ENCODE results near the gene KATNIP.

Gene KATNIP

DNA sequence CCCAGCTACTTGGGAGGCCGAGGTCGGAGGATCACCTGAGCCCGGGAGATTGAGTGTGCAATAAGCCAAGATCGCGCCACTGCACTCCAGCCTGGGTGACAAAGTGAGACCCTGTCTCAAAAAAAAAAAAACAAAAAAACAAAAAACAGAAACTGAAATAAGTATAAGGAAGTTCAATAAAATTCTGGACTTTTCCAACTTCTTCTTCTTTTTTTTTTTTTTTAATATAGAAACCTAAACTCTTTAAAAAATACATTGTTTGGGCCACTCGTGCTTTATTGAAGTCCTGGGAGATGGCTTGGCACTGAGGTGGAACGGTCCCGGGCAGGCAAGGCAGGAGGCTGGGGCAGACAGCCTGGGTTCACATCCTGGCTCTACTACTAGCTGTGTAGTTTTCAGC lies 36.8 kb downstream of the KATNIP start:
- DNase-seq, result no peak

DNA sequence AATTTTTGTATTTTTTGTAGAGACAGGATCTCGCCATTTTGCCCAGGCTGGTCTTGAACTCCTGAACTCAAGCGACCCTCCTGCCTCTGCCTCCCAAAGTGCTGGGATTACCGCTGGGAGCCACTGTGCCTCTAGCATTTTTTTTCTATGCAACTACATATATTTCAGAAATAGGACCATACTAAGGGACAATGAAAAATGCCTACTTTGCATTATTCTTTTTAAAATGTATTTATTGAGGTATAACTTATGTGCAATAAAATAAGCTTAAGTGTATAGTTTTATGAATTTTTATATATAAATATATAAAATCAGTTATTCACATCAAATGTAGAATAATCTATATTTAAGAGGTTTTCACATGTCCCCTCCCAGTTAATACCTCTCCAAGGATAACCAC lies 38.1 kb downstream of the KATNIP start:
- no peak for DNase-seq

DNA sequence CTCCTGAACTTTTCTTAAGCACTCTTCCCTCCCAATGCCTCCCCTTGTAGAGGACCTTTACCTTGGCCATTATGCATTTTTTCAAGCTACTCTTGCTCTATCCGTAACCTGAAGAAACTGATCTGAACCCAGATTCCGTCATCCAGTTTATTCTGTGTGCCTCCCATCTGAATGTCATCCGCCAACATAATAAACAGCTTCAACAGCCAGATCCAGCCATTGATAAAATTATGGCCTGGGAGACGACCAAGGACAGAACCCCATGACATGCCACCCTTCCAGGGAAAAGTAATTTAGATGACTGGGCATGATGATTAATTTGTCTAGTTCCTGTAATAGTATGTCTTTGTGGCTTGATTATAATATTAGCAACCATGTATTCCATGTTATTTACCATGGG lies 41.9 kb downstream of the KATNIP start:
- DNase-seq, result no peak

DNA sequence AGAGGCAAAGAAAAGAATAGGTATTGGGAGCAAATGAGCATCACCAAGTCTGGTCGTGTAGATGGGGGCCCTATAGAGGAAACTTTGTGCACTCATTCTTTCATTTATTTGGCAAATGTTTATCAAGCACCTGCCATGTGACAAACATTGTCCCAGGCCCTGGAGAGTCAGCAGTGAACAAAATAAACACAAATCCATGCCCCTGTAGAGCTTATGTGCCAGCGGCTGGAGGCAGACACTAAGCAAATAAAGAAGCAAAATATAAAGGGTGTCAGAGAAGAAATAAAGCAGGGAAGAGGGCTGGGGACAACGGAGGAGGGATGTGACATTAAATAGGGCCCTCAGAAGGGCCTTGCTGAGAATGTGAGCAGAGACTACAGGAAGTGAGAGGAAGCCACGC lies 45.5 kb downstream of the KATNIP start:
- no peak for DNase-seq

DNA sequence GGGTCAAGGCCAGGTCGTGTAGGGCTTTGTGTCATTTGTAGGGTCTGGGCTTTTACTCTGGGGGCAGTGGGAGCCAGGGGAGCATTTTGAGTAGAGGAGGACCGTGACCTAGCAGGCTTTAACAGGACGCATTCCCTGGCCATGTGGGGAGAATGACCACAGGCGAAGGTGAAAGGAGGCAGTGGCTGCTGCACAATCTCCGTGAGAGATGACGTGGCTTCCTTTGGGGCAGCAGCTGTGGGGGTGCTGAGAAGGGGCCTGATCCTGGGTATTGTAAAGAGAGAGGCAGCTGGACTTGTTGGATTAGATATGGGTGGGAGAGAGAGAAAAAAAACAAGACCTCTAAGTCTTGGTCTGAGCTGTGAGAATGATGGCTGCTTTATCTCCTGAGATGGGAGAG lies 46.0 kb downstream of the KATNIP start:
- DNase-seq, result no peak

DNA sequence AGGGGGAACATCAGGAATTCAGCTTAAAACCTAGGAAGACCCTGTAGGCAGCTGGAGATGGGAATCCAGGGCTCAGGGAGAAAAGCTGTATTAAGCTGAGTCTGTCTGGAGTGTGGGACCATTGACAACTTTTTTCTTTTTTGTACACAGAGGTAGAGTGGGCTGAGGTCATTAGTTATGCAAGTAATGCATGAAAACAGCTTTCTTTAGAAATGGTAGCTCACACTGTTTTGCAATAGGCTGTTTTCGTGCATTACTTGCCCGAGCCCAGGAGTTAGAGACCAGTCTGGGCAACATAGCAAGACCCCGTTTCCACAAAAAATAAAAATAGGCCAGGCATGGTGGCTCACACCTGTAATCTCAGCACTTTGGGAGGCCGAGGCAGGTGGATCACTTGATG lies 46.5 kb downstream of the KATNIP start:
- no peak for DNase-seq

DNA sequence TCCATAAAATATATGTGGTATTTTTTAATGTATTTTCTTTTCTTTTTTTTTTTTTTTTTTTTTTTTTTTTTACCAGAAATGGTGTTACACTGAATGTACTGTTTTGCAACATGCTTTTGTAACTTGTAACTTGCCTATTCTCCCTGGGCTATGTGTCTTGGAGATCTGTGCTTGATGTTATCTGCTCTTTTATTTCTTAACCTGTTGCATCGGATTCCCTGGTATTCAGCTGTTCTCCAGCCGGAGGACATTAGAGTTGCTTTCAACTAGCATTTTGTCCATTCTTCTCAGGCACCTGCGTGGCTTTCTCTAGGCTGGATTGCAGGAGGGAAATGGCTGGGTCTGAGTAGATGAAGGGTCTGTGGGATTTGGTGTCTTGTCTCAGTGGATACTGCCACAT lies 47.4 kb downstream of the KATNIP start:
- DNase-seq, result no peak

DNA sequence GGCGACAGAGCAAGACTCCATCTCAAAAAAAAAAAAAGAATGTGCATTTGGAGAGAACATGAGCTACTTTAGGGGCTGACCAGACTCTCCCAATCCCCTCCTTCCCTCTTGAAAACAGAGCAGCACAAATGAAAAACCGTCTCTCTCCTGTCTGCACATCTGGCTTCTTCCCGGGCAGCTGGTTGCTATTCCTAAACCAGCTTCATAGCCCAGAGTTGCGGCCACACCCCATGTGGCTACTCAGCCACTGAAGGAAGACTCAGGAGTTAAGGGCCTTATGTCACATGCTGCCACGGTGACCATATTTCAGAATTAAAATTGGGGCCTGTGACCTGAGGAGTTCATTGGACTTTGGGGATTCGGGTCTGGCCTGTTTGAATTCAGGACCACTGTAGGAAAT lies 48.3 kb downstream of the KATNIP start:
- no peak for DNase-seq

DNA sequence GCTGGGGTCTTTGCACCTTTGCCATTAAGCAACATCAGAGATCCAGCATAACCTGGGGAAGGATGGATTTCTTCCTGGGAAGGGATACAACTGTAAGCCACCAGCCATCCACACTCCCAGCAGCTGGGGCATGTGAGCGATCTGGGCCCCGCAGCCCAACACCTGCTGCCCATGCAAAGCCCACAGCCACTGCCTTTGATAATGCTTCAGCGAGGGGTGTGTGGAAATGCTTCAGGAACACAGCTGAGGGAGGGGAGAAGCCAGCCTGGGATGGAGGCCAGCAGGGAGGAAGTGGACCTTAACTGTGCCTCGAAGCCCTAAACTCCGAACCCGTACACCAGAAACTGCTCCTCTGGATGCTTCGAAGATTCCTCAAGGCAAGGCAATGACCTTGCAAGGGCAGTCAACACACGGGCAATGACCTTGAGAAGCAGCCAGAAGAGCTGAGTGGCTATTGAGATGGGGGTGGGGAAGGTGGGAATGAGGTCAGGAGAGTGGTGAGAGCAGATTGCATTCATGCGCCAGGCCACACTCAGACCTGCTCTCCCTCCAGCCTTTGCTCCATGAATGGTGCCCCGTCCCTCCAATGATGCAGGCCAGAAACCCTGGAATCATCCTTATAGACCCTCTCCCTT lies 49.1 kb downstream of the KATNIP start:
- no peak for DNase-seq

DNA sequence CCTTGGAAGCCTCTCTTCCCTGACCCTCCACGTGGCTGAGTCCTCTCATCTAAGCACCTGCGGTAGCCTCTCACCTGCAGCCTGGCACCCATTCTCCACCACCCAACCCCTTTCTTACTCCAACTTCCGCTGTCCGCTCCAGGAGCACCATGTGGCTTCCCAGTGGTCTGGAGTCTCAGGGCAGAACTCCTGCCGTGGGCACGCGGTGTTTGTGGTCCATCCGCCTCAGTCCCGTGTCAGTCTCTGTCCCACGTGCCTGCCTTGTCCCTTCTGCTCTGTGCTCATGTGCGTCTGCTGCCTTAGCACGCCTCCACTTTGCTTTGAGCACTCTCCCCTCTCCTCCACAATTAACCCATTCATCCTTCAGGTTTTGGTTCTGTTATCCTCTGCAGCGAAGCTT lies 49.7 kb downstream of the KATNIP start:
- DNase-seq, result no peak
